ELR (cell line): ENCODE data around the gene EXOC5.
A peak's percentile ranks its signal among the peaks of the same experiment; 100 is the strongest.

Experiments used
- DNase-seq: peaks from one replicate; pipeline ENCODE4 v3.0.0-alpha.2; 2015; ENCODE audit warnings: low read depth

Gene EXOC5, protein sequence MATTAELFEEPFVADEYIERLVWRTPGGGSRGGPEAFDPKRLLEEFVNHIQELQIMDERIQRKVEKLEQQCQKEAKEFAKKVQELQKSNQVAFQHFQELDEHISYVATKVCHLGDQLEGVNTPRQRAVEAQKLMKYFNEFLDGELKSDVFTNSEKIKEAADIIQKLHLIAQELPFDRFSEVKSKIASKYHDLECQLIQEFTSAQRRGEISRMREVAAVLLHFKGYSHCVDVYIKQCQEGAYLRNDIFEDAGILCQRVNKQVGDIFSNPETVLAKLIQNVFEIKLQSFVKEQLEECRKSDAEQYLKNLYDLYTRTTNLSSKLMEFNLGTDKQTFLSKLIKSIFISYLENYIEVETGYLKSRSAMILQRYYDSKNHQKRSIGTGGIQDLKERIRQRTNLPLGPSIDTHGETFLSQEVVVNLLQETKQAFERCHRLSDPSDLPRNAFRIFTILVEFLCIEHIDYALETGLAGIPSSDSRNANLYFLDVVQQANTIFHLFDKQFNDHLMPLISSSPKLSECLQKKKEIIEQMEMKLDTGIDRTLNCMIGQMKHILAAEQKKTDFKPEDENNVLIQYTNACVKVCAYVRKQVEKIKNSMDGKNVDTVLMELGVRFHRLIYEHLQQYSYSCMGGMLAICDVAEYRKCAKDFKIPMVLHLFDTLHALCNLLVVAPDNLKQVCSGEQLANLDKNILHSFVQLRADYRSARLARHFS

DNA sequence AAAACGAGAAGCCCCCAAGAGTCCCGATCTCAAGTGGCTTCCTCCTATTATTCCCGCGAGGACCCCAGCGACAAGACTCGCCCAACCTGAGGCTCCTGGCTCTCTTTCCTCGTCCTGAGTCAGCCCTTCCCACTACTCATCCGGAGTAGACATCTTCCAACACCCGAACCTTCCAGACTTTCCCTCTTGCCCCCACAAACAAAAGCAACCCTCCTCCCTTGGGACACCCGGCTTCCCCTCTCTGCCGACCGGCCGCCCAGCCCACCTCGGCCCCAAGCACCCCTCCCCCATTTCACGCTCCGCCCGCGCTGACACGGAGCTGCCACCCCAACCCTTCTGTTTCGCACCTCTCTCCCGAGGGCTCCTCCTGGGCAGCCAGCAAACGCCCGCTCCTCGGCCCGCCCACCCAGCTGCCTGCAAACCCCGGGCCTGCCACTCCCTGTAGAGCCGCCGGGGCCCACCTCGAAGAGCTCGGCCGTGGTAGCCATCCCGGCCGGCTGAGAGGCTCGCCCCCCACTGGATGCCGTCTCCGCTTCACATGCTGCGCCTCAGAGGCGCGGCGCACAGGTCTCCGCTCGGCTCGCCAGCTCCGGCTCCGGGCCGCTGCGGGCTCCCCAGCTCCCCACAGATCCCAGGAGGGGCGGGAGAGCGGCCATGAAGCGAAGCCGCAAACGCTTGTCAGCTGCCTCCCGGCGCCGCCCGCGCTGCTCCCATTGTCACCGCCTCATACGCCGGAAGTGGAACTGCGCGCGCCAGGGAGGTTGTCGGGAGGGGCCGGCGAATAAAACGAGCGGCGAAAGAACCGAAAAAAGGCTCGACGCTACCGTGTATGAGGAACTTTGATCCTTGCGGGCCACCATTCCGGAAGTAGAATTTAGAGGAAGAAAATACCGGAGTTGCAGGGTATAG, at the start of gene EXOC5, which contains the start of gene AP5M1:
Gene EXOC5, minus strand, starts transcription at position 745 of the 909 bp plus-strand sequence. Its CDS starts 257 bp downstream, at position 488.
Gene AP5M1, plus strand, starts transcription at position 811 of the 909 bp plus-strand sequence. CDS start 344 bp downstream, outside the sequence.
- DNase-seq, result peak; percentile 93

DNA sequence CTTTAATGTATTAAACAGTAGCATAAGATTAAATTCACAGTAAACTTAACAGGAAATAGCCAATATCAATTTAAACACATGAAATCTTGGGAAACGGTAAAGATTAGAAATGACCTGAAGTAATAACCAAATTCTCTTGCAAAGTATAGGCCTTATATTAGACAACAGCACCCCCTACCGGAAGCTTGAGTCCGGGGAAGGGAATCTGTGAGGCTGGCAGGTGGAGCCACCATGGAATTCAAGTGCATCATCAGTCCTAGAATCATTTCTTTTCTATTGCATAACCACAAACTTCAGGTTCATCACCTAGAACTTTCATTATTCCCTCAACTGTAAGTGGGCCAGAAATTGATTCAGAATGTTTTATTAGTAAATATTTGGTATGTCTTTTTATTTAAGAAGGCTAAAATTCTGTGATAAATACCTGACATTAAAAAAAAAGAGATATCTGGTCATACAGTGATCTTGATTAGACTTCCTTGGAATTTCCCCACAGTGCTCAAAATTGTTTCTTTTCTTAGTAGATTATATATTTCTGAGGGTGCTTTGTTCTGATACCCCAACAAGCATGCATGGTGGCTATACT, 48.6 kb upstream of the EXOC5 start:
- peak; percentile 82 for DNase-seq

DNA sequence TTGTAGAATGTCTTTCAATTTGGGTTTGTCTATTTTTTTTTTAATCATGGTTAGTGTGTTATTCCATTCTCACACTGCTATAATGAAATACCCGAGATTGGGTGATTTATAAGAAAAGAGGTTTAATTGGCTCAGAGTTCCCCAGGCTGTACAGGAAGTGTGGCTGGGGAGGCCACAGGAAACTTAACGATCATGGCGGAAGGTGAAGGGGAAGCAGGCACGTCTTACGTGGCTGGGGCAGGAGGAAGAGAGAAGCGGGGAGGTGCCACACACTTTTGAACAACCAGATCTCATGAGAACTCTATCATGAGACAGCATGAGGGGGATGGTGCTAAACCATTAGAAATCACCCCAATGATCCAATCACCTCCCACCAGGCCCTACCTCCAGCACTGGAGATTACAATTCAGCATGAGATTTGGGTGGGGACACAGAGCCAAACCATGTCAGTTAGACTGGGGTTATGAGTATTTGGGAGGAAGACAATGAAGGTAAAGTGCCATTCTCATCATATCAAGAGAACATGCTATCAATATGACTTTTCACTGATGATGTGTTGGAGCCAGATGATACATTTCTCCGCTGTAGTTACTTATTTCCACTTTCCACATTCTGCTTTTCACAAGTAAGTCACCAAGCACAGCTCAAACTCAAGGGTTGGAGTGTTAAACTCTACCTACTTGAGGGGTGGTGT, 45.8 kb upstream of the EXOC5 start:
- DNase-seq, result no peak

DNA sequence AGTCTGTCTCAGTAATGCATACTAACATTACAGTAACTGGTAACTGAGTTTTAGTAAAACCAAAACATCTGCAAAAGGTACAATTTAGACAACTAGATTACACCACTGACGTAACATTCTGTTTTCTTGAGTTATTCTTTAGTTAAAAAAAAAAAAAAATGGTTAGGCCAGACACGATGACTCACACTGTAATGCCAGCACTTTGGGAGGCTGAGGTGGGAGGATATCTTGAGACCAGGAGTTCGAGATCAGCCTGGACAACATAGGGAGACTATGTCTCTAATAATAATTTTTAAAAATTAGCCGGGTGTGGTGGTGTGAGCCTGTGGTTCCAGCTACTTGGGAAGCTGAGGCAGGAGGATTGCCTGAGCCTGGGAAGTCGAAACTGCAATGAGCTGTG, 34.2 kb upstream of the EXOC5 start:
- peak; percentile 27 for DNase-seq

DNA sequence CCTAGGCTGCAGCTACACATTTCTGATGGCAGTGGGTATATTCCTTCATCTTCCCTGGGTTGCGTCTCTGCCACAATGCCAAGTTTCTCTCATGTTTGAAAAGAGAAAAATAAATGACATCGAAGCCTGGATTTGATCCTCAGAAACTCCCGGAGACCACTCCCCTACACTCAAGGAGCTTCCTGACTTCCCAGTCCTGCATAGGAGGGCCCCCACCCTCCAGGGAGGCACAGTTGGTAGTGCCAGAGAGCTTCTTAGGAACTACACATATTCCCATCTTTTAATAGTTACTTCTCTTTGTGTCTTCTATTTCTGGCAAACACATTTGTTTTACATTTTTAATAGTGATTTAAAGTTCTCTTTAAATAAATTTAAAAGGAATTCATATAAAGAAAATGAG, 30.8 kb upstream of the EXOC5 start:
- no peak for DNase-seq

DNA sequence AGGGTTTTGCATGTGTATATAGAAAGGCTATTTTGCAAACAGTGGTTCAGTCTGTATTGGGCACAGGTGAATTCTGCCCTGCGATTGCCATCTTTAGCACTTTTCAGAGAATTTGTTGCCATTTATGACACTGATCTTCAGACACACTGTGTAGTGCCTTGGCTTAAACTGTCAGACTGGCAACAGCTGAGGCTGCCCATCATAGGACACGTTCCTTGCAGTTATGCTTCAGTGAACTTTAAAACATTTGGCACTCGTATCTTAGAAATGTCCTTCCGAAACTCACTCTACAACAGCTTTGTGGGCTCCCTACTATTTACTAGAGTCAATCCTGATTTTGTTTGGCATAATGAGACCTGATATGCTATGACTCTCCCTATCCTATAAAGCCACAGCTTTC, 29.1 kb upstream of the EXOC5 start:
- no peak for DNase-seq

DNA sequence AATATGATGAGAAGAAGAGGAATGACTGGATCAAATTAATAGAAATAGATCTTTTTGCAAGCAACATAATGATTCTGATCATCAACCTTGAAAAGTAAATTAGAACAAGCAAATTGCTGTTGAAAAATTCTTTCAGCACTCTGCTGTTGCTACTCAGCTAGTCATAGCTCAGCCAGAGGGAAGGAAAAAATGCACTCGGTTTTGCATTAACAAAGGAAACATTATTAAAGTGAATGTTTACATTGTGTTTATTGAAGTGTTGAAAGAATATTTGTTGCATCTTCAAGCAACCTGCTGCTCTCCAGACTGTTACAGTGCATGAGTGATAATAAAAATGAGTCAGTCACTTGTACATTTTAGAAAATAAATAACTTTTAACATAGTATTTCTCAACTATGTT, 26.5 kb upstream of the EXOC5 start:
- no peak for DNase-seq

DNA sequence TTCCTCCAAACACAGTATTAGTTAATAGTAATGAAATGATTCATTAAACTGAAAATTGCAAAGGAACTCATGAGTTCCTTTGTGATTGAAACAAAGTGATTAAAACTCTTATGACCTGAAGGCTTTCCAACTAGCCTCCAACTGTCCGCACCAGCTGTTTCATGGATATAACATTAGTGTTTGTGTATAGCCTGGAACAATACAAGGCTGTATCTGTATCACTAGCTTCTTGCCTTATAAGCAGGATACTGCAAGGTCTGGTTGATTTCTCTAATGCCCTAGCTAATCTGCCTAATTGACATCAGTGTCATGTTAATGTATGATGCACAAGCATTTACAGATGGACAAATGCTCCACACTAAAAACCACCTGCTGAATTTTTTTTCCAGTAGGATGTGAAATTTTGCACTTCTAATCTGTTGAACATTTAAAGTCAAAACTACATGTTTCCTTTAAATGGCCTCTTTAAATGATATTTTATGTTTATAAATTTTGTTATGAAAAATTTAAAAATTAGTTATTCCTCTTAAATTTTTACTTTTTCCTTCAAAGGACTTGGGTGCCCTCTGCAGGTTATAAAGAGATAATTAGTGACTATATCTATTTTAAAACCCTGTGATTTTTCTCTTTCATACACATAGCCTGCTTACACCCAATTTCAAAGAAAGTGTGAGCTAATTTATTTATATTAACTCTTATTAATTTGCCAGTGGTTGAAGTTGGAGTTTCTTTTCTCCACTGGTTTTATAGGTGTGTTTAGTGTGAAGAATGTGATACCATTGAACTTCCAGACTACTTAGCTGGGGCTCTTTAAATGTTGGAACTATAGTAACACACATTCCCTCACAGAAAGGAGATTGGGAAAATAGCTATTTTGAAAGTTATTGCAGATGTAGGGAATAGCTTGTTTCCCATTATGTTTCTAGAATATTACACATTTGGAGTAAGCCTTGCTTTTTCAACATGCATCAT, 25.4 kb upstream of the EXOC5 start:
- peak; percentile 50 for DNase-seq

DNA sequence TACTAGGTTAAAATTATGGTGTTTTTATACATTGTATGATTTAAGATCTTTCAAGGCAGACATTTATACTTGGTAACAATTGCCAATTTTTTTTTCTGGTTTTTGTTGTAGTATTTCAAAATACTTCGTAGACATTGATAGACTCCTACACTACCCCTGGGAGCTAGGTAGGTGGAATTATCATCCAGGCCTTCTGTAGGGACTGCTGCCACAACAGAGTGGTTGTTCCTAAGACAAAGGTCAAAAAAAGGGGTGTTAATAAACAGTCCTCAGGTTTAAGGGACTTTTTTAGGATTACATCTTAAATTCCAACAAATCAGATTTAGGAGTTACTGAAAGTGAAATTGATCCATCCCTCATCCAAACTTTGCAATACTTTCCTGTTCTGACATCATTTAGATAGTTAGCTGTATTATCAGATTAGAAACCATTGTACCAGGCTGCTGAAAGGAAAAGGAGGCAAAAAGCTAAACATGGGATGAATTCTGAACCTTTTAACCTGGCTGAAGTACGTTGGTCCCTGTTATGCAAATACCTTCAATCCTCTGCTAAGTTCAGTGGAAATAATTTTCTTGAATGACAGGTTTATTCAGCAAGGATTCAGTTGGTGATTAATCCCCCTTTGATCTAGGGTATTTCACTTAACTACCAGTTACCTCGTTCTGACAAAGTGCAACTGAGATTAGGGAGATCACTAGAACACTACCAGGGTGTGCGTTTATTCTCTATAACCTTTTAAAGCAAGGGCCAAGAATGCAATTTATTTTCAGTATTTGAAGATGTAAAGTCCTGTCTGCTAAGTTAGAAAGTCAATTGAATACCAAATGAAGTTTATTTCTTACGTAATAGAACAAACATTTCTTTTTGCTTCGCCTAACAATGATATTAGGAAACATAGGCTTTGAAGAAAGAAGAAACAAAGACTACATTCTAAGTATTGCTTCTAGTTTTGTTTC, 23.3 kb upstream of the EXOC5 start:
- no peak for DNase-seq

DNA sequence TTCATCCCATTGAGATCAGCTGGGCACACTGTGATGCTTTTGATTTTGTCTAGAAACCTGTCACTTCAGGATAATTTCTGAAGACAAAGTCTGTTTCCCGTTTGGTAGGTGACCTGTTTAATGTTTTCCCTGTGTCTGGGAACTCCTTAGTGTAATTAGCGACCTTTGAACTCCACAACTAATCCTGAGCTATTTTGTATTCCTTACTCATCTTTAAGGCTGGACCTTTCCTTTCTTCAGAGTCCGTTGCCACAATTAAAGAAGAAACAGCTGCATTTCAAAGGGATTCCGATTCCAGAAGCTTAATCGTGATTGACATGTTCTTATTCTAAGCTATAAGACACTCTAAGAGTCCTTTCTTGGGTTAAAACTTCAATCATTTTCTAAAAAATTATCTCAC, 22.0 kb upstream of the EXOC5 start:
- DNase-seq, result no peak

DNA sequence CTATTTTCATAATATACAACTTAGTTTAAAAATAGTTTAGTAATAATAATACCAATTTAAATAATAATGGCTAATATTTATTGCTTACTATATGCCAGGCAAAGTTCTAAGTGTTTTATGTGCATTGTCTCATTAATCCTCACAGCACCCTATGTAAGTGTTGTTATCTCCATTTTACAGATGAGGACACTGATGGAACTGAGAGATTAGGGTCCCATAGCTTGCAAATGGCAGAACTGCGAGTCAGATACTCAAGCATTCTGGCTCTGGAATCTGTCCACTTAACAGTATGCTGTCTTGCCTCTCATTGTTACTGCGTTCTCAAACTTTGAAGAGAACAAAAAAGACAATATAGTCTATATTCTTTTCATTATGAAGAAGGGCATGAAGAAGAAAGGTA, 19.0 kb upstream of the EXOC5 start:
- no peak for DNase-seq

DNA sequence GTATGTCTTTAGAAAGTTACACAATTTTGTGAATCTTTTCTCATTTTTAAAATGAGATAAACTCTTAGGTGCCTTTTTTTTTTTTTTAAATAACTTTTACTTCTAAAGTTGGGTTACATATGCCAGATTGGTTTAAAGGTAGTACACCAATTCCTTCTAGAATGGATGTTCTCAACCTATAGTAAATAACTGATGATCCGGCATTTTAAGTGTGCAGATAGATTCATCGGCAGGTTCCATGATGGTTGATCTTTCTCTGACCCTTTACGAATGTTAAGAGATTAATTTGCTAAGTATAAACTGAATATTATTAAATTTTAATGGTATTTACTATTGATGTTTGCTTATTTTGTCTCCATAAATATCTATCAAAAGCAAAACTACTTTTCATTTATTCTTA, 8.4 kb upstream of the EXOC5 start:
- DNase-seq, result no peak

DNA sequence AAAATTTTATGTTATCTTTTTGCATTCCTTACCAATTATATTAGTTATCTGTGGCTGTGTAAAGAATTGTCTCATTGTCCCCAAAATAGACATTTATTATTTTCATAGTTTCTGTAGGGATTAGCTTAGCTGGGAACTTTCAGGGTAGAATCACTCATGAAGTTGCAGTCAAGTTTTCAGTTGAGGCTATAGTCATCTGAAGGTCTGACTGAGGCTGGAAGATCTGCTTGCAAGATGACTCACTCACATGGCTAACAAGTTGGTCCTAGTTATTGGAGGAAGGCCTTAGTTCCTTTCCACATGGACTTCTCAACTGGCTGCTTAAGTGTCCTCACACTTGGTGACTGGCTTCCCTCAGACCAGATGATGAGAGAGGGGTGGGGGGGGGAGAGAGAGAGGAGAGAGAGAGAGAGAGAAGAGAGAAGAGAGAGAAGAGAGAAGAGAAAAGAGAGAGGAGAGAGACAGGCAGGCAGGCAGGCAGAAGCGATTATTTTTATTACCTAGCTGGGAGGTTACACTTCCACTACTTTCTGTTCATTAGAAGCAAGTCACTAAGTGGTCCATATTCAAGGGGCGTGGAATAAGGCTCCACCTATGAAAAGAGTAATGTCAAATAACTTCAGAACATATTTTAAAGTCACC, 6.4 kb upstream of the EXOC5 start:
- peak; percentile 18 for DNase-seq

DNA sequence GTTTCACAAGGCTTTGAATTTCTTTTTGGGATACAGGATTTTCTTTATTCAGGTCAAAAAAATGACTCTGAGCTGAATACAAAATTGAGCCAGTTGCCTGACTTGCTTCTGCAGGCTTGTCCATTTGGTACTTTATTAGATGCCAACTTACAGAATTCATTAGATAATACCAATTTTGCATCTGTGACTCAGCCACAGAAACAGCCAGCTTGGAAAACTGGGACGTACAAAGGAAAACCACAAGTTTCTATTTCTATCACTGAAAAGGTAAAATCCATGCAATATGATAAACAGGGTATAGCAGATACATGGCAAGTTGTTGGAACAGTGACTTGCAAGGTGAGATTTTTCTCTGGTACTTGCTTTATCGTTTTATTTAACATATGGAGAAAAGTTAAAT, 5.8 kb upstream of the EXOC5 start:
- no peak for DNase-seq

DNA sequence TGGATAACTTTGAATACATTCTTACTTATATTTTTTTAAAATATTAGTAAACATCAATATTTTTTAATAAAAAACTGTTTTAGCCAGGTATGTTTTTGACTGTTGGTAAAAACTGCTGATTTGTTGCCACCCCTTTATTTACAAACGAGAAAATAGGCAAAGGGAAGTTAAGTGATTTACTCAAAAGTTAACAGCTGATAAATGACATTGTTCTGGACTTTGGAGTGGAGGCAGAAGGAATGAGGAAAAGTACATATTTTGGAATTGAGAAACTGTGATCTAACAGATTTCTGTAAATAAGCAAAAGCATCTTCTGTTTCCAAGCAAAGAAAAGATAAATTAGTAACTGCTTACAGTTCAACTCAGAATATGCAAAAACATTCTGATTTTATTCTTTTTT, 4.5 kb upstream of the EXOC5 start:
- no peak for DNase-seq

DNA sequence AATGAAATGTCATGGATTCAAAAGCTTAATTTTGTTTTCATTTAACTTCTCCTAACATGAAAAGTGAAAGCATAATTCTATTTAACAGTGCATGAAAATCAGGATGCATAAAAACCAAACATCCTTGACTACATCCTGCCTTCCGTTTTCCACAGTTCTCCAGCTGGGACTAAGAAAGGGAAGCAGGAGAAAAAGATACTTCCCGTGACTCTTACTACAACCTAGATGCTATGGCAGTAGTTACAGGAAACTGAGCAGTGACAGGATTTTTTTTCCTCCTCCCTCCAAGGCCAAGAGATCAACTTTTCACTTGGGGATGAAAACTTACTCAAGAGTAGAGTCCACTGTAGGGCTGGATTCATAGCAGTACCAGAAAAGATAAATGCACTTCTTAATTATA, 2.6 kb downstream of the EXOC5 start:
- peak; percentile 43 for DNase-seq

DNA sequence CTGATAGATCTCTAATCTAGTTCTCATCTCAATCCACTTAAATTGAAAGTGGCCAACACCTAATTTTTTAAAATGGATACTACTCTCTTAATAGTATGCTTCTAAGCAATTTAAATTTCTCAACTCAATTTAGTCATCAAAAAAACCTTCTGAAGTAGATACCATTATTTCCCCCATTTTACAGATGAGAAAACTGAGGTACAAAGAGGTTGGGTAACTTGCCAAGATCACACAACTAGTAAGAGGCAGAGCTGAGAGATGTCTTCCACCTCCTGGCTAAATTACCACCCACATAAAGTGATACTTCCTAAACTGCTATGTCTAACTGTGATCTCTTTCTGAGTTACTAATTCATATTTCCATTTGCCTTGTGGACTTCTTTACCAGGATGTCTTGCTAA, 6.6 kb downstream of the EXOC5 start:
- DNase-seq, result no peak

DNA sequence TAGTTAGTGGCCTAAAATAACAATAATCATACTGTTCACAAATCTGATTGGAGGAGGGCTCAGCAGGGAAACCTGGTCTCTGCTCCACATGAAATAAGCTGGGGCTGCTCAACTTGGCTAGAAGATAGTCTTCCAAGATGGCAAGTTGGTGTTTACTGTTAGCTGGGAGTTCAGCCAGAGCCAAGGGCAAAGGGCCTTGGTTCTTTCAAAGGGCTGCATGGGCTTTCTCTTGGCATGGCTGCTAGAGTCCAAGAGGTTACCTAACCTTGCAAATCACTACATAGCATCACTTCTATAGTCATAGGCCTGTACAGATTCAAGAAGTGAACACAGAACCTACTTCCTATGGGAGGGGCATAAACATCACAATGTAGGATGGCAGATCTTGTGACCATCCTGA, 7.1 kb downstream of the EXOC5 start:
- no peak for DNase-seq
